ENCODE results near the gene MPST. TPM values are rescaled to one million over a fixed set of nuclear protein-coding genes. Genes with fewer than 3 reads are reported as not detected.
"Not testable (repeated sequence)": the region's sequence is repeated elsewhere in the genome, so short reads cannot be mapped to it uniquely, and the experiment has no call there.

Gene MPST
- total RNA-seq, result 19.5 and 19.8 TPM in 2 replicates

DNA sequence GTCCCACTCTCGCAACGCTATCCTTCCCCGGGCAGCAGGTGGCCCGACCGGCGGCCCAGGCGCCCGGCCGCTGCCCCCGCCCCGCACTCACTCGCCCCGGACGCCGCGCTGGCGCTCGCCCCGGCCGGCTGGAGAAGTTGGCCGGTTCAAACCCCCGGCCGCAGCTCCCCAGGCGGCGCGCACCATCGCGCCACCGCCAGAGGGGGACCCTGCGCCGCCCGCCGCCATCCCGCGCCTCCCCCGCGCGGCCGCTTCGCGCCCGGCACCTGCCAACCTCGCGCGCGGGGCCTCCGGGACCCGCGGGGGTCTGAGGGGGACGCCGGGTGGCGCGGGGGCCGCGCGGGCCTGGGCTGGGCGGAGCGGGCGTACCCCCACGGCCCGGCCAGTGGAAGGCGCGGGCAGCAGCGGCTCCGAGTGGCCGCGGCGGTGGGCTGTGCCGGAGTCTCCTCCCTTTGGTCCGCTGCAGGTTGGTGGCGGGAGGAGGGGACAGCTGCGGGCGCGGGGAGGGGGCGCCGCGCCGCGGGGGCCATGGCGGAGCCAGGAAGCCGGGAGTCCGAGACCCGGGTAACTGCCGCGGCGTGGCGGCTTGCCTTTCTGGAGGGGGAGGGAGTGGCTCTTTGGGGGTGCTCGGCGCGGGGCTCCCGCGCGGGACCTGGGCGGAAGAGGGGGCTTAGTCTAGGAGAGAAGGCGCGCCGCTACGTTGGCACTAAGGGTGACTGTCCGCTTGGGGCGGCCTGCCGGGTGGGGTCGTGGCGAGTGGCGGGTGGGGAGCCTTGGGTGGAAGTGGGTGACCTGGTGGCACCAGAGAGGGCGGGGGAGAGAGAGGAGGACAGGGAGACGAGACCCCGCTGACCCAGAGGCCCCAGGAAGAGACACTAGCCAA is at the start of gene MPST, which contains the start of gene TST:
TSS of gene MPST (plus strand) at position 434 of the 883 bp plus-strand sequence. CDS start at position 529, 95 bp downstream.
TSS of gene TST (minus strand) at position 139 of the 883 bp plus-strand sequence. CDS start 715 bp downstream, outside the sequence.
- intact Hi-C loops (cut with micrococcal nuclease), result loop anchor here (1.0 to 5.0 kb wide), 3 partner anchors 162 to 243 kb away; partner anchors contain the start of gene IFT27

DNA sequence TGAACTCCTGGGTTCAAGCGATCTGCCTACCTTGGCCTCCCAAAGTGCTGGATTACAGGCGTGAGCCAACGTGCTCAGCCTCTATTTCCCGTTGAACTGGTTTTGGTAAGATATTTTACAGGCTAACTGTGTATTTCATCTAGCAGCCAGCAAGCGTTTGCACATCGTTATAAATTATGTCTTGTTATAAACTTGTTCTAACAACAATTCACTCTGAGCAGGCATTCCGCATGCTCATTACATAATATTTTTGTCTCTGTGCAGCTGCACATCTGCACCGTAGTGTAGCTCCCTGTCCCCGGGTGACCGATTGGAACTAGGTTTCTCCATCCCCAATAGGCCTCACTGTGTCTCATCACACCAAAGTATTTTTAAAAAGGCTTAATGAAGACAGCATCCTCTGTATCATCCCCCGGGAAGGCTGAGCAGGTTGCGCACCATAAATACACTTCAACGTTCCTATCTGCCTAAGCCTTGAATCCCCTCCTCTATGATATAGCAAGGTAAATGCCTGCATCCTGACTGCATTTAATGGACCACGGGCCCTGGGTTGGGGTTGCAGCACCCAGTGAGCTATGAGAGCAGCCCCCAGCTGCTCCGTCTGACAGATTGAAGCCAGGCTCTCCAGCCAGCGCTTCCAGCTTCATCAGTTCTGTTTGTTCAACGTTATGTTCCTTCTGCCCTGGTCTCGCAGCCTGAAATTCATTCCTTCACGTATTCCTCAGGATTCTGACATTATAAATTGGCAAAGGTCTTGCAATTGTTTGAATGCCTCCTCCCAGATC is 48.0 kb upstream of the MPST start:
- intact Hi-C loops (cut with micrococcal nuclease), result no loop called here

DNA sequence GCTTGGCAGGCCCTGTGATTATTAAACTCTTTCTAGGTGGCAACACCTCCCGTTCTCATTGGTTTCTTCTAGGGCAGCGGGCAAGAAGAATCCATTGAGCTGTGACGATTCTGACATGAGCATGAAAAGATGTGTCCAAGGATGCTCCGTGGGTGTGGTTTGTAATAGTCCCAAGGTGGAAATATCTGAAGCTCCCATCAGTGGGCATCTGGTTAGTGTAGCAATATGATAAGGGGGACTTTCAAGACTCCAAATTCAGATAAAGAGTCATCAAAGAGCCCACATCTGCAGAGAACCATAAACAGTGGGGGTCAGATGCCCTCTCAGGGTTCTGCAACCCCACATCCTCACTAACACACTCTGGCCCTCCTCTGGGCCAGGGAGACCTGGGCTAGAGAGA is 42.9 kb upstream of the MPST start:
- intact Hi-C loops (cut with micrococcal nuclease), result loop anchor here (5.0 kb wide), 1 partner anchor 76 kb away; the partner anchor contains the start of gene KCTD17

DNA sequence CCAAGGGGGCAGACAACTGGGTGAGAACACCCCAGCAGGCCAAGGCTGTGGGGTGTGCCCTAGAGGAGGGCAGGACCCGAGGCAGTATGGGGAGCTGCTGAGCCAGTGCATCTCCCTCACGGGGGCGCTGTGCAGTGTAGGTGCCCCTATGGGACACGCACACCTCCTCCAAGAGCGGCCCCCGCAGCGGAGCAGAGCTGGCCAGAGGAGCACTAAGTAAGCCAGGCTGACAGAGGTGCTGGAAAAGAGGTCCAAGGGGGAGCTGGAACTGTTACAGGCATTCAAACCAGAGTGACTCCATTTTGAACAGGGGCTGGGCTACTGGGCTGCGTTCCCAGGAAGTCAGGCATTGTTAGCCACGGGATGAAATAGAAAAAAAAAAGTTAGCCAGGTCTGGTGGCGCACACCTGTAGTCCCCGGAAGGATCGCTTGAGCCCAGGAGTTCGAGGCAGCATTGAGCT is 42.1 kb upstream of the MPST start:
- intact Hi-C loops (cut with micrococcal nuclease), result loop anchor here (5.0 kb wide), 1 partner anchor 75 kb away; the partner anchor contains the start of gene KCTD17

DNA sequence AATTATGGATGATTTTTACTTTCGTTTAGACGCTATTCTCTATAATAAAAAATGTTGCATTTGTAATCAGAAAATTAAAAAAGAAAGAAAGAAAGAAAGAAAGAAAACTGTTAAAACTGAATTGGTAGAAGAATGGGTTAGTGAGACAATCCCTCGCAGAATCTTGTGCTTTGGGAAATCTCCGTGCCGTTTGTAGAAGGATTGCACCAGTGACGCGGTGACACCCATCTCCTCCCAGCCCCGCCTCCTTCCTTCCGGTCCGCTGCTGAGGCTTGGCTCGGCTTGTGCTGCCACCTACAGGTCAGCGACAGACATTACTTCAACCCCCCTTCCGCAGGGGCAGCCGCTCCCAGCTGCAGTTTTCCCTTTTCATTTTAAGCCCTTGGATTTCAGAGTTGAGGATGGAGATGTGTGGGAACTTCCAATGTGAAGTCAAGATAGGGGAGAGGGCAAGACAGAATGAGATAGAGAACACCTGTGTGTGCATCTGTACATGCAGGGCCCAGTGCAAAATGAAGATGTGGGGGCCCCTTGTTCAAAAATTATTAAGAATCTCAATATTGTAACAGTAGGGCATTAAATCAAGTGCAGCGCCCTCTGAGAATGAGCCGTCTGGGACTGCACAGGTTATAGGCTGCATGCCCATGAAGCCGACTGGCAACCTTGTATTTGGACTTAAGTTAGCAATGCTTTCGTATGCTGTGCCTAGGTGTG is 41.4 kb upstream of the MPST start:
- intact Hi-C loops (cut with micrococcal nuclease), result loop anchor here (1.0 to 5.0 kb wide), 8 partner anchors 74 to 431 kb away; partner anchors contain the start of genes IFT27 and KCTD17

DNA sequence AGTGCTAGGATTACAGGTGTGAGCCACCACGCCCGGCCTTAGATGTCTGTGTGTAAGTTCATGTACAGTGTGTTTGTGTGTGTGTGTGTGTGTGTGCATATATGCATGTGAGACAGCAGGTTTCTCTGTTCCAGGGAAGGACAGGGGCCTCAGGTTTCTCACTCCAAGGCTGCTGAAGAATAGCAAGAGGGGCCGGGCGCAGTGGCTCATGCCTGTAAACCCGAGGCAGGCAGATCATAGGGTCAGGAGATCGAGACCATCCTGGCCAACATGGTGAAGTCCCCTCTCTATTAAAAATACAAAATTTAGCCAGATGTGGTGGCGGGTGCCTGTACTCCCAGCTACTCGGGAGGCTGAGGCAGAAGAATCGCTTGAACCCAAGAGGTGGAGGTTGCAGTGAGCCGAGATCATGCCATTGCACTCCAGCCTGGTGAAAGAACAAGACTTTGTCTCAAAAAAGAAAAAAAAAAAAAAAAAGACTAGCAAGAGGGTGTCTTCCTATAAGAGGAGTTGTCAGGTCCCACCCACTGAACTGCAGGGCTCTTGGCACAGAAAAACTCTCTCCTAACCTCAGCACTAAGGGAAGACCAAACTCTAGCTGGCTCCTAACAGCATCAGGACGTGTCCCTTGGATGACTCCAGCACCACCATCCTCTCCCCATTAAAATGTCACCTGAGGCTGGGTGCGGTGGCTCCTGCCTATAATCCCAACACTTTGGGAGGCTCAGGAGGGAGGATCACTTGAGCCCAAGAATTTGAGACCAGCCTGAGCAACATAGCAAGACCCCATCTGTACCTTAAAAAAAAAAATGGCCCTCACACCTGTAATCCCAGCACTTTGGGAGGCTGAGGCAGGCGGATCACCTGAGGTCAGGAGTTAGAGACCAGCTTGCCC is 40.3 kb upstream of the MPST start:
- intact Hi-C loops (cut with micrococcal nuclease), result loop anchor here (2.0 to 5.0 kb wide), 3 partner anchors 73 to 432 kb away; partner anchors contain the start of gene KCTD17

DNA sequence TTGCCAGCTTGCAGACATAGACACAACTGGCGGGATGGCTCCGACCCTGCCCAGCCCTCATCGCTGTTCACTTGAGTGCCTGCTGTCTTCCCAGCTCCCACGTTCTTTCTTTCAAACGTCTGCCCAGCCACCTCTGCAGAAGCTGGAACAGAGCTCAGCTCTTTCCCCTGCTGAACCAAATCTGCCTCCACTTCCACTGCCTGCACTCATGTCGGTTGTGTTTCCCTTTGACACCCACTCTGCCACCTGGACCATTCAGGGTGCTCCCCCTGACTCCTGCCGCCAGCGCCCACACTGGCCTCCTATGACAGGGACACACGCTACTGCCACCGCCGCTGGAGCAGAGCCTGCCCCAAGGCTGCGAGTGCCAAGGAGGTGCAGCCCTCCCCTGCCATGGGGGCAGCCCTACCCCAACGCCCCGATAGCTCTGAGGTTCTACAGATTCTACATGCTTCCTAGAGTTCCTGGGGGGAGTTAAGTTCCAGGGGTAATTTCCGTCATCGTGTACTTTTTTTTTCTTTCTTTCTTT is 38.2 kb upstream of the MPST start:
- intact Hi-C loops (cut with micrococcal nuclease), result no loop called here

DNA sequence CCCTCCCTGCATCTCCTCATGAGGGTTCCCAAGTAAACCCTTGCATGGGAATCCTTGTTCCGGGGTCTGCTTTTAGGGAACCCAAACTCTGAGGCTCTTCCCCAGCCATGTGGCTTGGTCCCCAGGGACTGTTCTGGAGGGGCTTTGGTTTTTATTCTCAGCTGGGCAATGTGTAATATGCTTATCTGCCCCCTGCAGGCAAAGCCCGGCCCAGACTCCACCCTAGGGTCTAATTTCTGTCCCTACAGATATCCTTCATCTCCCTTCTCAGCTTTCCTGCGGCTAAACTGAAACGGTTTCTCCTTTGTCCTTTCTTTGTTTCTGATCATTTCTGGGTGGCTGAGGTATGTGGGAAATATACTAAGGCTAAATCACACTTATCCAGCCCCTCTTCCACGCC is 37.4 kb upstream of the MPST start:
- intact Hi-C loops (cut with micrococcal nuclease), result no loop called here

DNA sequence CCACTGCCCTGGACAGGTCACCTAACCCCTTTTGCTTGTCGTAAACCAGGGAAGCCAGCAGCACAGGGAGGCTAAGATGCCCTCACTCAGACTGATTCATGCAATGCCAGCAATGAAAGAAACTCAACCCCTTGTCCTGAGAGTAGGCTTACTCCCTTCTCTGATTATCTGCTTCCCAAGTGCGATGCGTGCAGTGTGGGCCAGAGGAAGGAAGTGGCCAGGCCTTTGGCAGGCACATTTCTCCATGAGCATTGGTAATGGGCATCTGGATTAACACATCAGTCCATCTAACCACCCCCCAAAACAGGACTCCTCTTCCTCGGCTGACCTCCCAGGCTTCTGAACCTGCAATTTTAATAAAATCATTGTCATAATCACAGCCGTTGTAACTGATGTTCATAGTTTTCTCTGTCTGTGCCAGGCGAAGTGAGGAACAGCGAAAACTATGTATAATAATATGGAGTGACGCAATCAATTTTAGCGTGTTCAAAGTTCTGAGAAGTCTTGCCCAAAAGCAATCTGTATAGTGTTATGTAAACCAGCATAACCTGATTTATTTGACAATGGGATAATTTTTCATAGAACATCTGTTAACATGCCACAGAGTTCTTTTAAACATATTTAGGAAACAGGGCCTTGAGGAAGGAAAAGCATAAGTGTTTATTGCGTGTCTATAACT is 34.2 kb upstream of the MPST start:
- intact Hi-C loops (cut with micrococcal nuclease), result no loop called here

DNA sequence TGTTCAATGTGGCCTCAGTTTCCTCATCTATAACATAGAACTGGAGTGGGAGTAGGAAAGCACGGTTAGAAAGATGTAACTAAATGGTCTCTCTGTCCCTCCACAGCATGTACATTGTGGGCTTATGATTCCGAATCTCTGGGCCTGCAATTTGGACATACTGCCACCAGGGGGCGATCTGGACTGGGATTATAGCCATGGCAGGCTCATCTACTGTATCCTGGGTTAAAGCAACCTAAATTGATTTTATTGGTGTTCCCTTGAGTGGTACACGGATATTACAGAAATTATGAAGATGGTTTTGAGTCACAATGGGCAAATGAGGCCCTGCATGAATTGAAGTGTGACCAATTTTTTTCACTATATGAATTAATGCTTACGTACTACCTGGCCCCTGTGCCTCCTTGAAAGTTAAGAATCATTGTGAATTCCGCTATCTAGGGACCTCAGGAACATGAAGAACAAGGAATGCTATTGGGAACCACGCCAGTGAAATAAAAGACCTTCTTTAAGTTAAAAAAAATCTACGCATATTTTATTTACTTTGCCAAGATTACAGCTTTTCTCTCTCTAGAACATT is 33.2 kb upstream of the MPST start:
- intact Hi-C loops (cut with micrococcal nuclease), result loop anchor here (1.0 kb wide), 1 partner anchor 212 kb away; no protein-coding TSS in a partner anchor

DNA sequence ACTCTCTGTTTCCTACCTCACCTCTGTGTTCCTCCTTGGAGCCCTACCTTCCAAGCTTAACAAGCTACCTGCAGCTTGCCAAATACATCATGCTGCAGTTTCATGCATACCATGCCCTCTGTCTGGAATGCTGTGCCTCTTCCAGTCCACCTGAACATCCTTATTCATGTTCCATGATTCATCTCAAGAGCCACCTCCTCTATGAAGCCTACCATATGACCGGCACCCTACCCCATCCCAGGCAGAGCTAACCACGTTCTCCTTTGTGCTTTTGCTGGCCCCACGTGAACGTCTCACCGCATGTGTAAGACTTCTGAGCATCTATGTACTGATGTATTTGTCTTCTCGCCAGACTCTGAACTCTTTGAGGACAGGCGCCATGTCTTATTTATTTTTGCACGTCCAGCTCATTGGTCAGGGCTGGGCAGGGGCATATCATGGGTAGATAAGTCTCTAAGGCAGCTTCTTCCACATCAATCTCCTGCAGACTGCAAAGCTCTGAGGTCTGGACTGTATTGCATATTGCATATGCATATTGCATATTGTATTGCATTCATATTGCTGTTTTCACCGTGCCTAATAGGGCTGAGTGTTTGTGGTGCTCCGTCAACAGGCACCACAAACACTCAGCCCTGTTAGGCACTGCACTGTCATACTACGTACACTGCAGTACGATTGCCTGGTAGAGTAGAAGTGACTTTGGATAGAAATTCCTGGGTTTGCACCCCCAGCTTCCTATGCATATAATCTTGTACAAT is 31.3 kb upstream of the MPST start:
- intact Hi-C loops (cut with micrococcal nuclease), result no loop called here

DNA sequence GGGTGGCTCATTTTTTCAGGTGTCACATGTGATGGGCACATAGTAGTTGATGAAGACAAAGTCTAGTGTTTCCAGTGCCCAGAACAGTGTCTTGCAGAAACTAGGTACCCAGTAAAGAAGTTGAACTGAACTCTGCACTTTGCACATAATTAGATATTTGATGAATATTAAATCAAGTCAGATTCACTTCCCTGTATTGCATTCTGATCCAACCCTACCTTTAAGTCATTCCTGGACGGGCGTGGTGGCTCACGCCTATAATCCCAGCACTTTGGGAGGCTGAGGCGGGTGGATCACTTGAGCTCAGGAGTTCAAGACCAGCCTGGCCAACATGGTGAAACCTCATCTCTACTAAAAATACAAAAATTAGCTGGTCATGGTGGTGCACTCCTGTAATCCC is 30.5 kb upstream of the MPST start:
- intact Hi-C loops (cut with micrococcal nuclease), result not testable (repeated sequence)

DNA sequence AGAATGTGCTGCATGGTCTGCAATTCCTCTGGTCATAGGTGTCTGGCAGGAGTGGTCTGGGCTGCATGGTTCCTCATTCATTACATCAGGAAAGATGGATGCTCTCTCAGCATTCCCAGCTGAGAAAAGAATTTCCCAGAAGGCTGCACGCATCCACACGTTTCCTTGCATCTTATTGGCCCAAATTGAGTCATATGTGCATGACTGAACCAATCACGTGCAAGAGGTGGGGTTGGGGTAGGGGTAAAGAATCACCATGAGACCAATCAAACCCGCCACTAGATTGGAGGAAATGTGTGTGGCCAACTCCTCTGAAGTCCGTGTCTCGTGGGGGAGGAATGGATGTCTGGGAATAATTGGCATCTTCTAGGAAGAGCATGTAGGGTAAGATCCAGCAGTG is 29.1 kb upstream of the MPST start:
- intact Hi-C loops (cut with micrococcal nuclease), result no loop called here

DNA sequence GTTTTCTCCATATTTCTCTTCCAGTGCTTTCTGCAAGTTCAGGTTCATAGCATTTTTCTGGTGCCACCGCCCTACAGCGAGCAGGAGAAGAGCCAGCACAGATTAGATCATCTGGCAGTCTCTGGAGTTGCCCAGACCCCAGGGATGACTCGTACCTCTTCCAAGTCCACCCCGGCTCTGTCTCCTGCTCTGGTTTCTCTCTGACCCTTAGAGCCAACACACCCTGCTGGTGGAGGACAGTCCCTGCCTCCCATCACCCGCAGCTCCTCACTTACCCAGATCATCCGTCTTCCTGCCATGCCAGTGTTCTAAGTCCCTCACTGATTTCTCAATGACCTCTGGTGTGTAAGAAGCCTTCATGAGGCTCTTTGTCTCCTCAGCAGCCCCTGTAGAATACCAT is 28.3 kb upstream of the MPST start:
- intact Hi-C loops (cut with micrococcal nuclease), result no loop called here

DNA sequence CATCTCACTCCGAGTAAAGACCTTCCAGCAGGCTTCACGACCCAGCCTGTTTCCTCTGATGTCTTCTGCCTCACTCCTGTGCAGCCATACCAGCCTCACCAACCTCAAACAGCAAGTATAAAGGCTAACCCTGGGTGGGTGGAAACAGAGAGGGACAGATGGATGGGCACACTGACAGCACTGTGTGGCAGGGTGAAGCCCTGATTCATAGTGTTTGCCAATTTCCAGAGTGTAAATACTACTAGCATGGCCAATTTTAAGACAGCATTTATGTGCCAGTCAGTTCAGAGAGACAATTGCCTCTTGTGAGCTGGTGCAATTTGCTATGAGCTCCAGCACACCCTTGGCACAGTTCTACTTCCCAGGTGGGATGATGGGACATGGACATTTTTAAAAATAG is 21.8 kb upstream of the MPST start:
- intact Hi-C loops (cut with micrococcal nuclease), result no loop called here

DNA sequence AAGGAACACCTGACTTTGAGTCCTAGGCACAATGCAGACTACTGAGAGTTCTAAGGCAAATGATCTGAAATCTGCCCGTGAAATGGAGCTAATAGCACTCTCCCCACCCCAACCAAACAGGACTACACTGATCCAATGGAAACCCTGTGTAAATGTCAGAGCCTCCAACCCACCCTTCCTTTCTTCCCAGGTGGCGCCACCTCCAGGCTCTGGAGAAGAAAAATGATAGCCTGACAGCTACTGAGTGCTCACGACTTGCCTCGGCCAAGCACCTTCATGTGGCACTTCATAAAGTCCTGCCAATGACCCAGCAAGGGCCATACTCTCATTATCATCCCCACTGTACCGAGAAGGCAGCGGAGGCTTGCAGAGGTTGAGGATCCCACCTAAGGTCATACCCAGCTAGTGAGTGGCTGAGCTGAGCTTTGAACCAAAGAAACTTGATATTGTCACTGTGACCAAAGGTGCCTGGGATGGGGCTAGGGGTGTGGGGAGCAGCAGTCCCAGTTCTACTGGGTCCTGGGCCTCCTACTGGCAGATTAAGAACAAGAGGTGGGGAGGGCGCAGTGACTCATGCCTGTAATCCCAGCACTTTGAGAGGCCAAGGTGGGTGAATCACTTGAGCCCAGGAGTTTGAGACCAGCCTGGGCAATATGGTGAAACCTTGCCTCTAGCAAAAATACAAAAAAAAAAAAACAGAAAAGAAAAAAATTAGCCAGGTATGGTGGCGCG is 20.8 kb upstream of the MPST start:
- intact Hi-C loops (cut with micrococcal nuclease), result no loop called here

DNA sequence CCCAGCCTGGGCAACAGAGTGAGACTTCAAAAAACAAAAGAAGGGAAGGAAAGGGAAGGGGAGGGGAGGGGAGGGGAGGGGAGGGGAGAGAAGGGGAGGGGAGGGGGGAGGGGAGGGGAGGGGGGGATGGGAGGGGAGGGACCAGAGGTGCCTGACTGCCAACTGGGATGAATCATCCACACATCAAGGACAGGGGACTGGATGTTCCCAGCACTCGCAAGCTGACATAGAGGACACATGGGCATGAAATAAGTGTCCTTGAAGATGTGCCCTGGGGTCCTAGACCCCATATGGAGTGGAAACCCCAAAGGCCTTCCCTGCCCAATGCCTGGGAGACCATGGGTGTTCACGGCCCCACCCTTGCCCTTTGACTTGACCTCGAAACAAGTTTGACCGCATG is 20.1 kb upstream of the MPST start:
- intact Hi-C loops (cut with micrococcal nuclease), result no loop called here

All from T-helper 1 cell treated with Interleukin-12 subunit alpha and Interleukin-12 subunit beta and Interleukin-4 antibody, amounts not matched to agents 30 ng/mL and 1 ng/mL, for 36 hours (primary cell).